Renal pelvis (tissue), 4 donors: ENCODE data around the gene SECTM1. TPM values are rescaled to one million over a fixed set of nuclear protein-coding genes. Genes with fewer than 3 reads are reported as not detected.
"Not testable (repeated sequence)": the region's sequence is repeated elsewhere in the genome, so short reads cannot be mapped to it uniquely, and the experiment has no call there.

Experiments used
- DNase-seq: peaks from one replicate; pipeline ENCODE4 v3.0.0-alpha.2; 2013
- polyA plus RNA-seq, 3 donors: library from polyadenylated mRNA; unstranded; fragments of 120-200 nt; gene quantifications; one replicate each; pipeline ENCODE4 v1.2.1, GENCODE V29; 2013; ENCODE audit not compliant: insufficient read length in 3 of 3

The SECTM1 gene
- polyA plus RNA-seq, 3 donors: 1.6 to 1.8 (median 1.7) TPM

- DNase-seq: no peak
Observed at GRCh38 chr17:82371333-82372248, 38.0 kb upstream of the SECTM1 start, which contains the start of gene UTS2R. TSS of gene UTS2R (plus strand) at chr17:82371765. CDS start at chr17:82374325, 2,560 bp downstream.

DNA sequence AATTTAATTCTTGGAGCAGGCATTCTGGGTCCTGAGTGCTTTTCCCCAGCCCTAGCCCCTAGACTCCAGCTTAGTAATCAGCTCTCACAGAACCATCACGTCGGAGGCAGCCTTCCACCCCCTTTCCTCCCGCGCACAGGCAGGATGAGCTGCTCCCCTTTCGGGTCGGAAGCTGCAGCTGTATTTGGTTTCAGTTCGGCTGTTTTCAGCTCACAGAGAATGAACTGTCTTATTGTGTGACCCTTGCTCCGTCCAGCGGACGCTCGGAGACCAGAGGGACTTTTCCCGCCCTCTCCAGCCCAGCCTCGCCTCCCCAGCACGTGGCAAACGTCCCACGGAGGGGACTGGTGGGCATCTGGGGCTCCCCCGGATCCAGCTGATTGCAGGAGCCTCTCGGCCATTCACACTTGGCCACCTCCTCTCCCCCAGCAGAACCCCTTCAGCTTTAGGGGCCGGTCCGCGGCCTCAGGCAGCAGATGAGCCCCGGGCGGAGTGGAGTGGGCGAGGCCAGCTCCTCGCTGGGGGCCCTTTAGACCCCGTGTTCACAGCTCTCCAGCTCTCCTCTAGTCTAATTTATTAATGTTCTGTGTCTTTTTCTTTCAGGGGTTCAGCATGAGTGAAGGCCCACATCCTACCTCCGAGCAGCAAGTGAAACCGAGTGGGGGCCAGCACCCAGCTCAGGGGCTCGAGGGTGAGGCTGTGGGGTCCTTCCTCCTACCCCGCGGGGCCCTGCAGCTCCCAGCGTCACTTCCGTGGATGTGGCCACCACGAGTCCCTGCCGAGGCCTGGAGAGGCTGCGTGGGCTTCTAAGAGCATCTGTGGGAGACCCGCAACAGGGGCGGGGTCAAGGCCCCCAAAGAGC is 37.1 kb upstream of the SECTM1 start:
- no peak for DNase-seq

GRCh38 chr17:82369211-82369610 is 35.6 kb upstream of the SECTM1 start:
- DNase-seq: no peak

GRCh38 chr17:82367724-82368524 is 34.4 kb upstream of the SECTM1 start:
- no peak for DNase-seq

DNA sequence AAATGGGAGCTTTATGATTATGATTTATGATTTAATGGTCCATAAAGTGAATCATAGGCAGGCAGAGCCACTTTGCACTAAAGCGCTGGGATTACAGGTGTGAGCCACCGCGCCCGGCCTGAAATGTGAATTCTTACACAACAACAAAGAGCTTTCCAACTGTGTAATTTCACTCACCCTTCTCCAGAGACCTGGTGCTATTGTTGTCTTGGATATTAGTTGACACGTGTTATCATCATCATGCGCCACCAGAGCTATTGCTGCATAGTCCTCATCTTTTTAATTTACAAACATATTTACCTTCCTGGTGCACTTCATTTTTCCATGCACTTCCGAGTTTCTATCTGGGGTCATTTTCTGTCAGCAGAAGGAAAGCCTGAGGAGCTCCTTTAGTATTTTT is 33.2 kb upstream of the SECTM1 start:
- no peak for DNase-seq

- no peak for DNase-seq
Observed at GRCh38 chr17:82365606-82366295, 32.2 kb upstream of the SECTM1 start.

DNA sequence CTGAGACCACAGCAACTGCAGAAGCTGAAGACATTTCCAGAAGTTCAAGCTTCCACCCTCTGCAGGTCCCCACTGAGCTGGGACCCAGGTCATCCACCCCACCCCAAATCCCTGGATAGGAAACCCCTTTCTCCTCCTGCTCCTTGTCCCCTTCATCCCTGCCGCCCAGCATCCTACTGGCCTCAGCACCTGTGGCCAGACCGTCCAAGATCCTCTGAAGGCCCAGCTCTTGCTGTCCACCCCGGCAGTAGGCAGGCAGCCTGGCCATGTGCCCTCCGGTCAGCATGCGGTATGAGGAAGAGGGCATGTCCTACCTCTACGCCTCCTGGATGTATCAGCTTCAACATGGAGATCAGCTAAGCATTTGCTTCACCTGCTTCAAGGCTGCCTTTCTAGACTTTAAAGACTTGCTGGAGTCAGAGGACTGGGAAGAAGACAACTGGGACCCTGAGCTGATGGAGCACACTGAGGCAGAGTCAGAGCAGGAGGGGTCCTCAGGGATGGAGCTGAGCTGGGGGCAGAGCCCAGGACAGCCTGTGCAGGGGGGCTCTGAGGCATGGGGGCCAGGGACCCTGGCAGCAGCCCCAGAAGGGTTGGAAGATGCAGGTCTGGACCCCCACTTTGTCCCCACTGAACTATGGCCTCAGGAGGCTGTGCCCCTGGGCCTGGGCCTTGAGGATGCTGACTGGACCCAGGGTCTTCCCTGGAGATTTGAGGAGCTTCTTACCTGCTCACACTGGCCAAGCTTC is 28.5 kb upstream of the SECTM1 start:
- no peak for DNase-seq

DNA sequence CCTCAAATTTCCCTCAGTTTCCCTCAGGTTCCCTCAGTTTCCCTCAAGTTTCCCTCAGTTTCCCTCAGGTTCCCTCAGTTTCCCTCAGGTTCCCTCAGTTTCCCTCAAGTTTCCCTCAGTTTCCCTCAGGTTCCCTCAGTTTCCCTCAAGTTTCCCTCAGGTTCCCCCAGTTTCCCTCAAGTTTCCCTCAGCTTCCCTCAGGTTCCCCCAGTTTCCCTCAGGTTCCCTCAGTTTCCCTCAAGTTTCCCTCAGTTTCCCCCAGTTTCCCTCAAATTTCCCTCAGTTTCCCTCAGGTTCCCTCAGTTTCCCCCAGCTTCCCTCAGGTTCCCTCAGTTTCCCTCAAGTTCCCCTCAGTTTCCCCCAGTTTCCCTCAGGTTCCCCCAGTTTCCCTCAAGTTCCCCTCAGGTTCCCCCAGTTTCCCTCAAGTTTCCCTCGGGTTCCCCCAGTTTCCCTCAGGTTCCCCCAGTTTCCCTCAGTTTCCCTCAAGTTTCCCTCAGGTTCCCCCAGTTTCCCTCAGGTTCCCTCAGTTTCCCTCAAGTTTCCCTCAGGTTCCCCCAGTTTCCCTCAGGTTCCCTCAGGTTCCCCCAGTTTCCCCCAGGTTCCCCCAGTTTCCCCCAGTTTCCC is 26.0 kb upstream of the SECTM1 start:
- not testable (repeated sequence) for DNase-seq

DNA sequence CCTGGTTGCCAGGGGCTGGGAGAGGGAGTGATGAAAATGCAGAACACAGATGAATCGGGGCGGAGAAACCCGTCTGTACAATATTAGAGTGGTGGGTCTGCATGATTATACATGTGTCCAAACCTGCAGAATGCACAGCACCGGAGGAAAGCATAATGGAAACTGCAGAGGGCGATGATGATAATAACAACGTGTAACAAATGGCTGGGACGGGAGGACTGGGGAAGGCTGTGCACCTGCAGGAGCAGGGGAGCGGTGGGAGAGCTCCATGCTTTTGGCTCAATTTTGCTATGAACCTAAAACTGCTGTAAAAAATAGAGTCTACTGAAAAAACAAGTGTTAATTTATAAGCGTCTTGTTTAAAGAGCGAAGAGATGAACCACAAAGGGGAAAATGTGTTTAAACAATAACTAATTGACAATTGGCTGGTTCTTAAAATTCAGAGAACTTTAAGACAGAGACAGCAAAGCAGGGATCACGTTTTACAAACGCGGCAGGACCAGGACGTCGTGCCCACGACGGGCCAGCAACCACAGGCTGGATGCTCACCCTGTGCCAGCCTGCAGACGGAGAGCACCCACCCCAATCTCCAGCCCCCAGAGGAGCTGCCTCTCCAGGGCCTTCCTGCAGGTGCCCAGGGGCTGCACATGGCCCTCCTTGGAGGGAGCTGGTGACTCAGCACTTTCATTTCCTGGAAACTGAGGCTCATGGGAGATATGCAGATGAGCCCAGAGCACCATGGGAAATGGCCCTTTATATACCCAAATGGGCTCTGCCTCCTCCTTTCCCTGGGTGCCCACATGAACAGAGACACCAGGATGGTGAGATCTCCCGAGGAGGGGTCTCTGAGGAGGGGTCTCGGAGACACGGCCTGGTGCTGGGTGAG is 25.1 kb upstream of the SECTM1 start, which contains the start of gene TEX19:
Gene TEX19 (plus strand): TSS at position 783 of the 886 bp plus-strand sequence. CDS start 2,904 bp downstream, outside the sequence.
- no peak for DNase-seq

DNA sequence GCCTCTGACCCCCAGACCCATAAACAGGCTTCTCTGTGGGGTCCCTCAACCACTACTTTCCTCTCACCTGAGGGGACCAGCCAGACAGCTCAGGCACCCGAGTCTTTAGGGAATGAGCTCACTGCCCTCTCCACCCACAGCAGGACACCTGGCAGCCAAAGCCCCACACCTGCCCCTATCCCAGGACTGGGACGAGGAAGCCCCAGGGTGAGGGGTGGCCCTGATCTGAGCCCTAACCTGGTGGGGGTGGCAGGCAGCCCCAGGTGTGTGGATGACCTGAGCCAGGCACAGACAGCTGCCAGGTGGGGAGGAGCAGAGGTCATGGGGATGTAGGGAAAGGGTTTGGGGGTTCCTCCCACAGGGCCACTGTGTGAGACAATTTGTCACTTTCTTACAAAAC is 23.8 kb upstream of the SECTM1 start:
- DNase-seq: no peak

- no peak for DNase-seq
Observed at GRCh38 chr17:82356845-82357355, 23.3 kb upstream of the SECTM1 start.

- no peak for DNase-seq
Observed at GRCh38 chr17:82355770-82356427, 22.3 kb upstream of the SECTM1 start.

DNA sequence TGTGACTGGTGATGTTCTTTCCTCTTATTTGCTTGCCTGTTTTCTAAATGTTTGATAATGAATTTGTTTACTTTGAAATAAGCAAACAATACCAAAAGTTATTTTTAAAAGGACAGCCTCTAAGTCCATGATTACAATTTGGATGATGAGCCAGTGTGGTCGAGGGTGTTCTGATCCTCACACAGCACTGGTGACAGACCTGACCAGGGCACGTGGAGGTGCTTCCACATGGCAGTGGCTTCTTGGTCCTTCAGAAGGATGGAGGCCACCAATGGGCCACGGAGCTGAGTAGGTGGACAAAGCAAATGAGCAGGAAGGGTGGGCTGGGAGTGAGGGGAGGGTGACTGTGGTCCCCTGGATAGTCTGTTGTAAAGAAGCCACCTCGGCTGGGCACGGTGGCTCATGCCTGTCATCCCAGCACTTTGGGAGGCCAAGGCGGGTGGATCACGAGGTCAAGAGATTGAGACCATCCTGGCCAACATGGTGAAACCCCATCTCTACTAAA is 21.3 kb upstream of the SECTM1 start:
- DNase-seq: no peak

GRCh38 chr17:82353484-82353883 is 19.9 kb upstream of the SECTM1 start:
- no peak for DNase-seq

GRCh38 chr17:82351713-82352488 is 18.3 kb upstream of the SECTM1 start:
- DNase-seq: peak; percentile 85

- DNase-seq: no peak
Observed at GRCh38 chr17:82351254-82351712, 17.7 kb upstream of the SECTM1 start.
